Psoas muscle (tissue), 8 donors: ENCODE measurements around the gene MED14. TPM values are rescaled to one million over a fixed set of nuclear protein-coding genes. Genes with fewer than 3 reads are reported as not detected.
A peak's percentile ranks its signal among the peaks of the same experiment; 100 is the strongest.

Source experiments
- ATAC-seq, 4 donors: fragments of 200-7000 bp; cut with Tn5 transposase; one replicate each; pipeline ENCODE4 v1.9.1; 2020; ENCODE audit warnings: moderate library complexity in 3 of 4, mild to moderate bottlenecking in 2 of 4
- DNase-seq, 2 donors: peaks; one replicate each; pipeline ENCODE4 v3.0.0-alpha.2; 2020
- H3K27ac ChIP-seq: fragments of 200-600 bp; one replicate; pipeline ENCODE4 v1.8.0; 2022
- H3K27me3 ChIP-seq, 3 donors: fragments of 200-600 bp in 1 of 3; one replicate each; pipeline versions ENCODE4 v1.6.1 to v1.8.0; 2013 to 2022; ENCODE audit warnings: low read length in 2 of 3, mild to moderate bottlenecking in 2 of 3, moderate library complexity in 1 of 3; ENCODE audit not compliant: insufficient read depth in 3 of 3
- H3K36me3 ChIP-seq, 2 donors: fragments of 200-600 bp in 1 of 2; one replicate each; pipeline versions ENCODE4 v1.6.1 to v1.8.0; 2013 to 2022; ENCODE audit warnings: low read depth in 1 of 2, mild to moderate bottlenecking in 1 of 2, moderate library complexity in 1 of 2; ENCODE audit not compliant: insufficient read depth in 1 of 2
- H3K4me1 ChIP-seq: fragments of 200-600 bp; one replicate; pipeline ENCODE4 v1.8.0; 2022
- H3K4me3 ChIP-seq: fragments of 200-600 bp; one replicate; pipeline ENCODE4 v1.8.0; 2022; ENCODE audit warnings: mild to moderate bottlenecking
- H3K9me3 ChIP-seq: fragments of 200-600 bp; one replicate; pipeline ENCODE4 v1.8.0; 2022
- WGBS, 3 donors: extraction: QIAGEN DNeasy Blood & Tissue Kit; methylation state at CpG; one replicate each; pipeline versions ENCODE4 v1.1.6 to v1.1.7; 2013; 5-methylcytosine and 5-hydroxymethylcytosine counted together
- intact Hi-C, 2 donors: fragments of 100-400 bp; cut with DNase I; formaldehyde crosslinking; loops; one replicate each; pipeline versions ENCODE4 v1.11.0 to v1.14.2; 2022
- polyA plus RNA-seq, 3 donors: library from polyadenylated mRNA; stranded (reverse); fragments of 200-250 nt; gene quantifications; one replicate each; pipeline ENCODE4 v1.2.3, GENCODE V29; 2013
- total RNA-seq, 4 donors: library from RNA; stranded (reverse); fragmentation: NEBNext Ultra II Directional in 2 of 4; extraction: Animal tissue kit (Norgen Biotek cat#: 25700) in 2 of 4; gene quantifications; one replicate each; pipeline versions ENCODE4 v1.2.1 to v1.2.4, GENCODE V29; 2021 to 2023
- TF ChIP-seq, protein P1 (sequence below): fragments of 200-600 bp; IDR thresholded peaks from one replicate; pipeline ENCODE4 v1.8.0; 2022; ENCODE audit warnings: antibody characterized with exemption
- donor health status: healthy with polysubstance abuse.
- donor health status: DM: no; HTN: no; CAD: no; lungs with moderate emphysema.
- donor health status: Bipolar disorder and iron deficiency.
- donor health status: healthy.
- donor health status: DM: yes; HTN: yes; CAD: no.
- donor health status: DM: no; HTN: no; CAD: no.
- donor health status: DM: no; HTN: no; CAD: no.
- donor health status: DM: yes; HTN: yes; CAD: no.

The MED14 gene
- total and polyA plus RNA-seq, 7 donors = 10.7 to 63.2 (median 46.6) TPM

DNA sequence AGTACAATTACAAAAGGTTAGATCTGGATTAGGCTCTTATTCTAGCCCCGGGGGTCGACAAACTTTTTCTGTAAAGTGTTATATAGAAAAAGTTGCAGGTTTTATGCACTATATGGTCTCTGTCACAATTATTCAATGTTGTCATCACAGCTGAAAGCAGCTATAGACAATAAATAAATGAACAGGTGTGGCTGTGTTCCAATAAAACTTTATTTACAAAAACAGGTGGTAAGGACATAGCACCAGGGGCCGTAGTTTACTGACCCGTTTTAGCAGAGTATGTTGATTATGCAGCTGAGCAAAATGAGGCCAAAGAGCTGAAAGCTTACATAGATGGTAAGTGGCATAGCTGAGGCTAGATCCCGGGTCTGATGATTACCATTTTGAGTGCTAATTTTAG lies 75.0 kb downstream of the MED14 start:
- H3K9me3 ChIP-seq = no peaks in the 10 kb centered on the region
- no peak for DNase-seq
- intact Hi-C loops = no loop called here
- no peaks in the 10 kb centered on the region for H3K27me3 ChIP-seq
- 74 to 83% (median 75%) methylated on average over 5 of the region's 5 CpGs for WGBS, 3 donors
- H3K36me3 ChIP-seq = peaks cover 0 to 81% of the 10 kb centered on the region in 2 donors
- TF ChIP-seq, protein P1, sequence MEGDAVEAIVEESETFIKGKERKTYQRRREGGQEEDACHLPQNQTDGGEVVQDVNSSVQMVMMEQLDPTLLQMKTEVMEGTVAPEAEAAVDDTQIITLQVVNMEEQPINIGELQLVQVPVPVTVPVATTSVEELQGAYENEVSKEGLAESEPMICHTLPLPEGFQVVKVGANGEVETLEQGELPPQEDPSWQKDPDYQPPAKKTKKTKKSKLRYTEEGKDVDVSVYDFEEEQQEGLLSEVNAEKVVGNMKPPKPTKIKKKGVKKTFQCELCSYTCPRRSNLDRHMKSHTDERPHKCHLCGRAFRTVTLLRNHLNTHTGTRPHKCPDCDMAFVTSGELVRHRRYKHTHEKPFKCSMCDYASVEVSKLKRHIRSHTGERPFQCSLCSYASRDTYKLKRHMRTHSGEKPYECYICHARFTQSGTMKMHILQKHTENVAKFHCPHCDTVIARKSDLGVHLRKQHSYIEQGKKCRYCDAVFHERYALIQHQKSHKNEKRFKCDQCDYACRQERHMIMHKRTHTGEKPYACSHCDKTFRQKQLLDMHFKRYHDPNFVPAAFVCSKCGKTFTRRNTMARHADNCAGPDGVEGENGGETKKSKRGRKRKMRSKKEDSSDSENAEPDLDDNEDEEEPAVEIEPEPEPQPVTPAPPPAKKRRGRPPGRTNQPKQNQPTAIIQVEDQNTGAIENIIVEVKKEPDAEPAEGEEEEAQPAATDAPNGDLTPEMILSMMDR = no peak
- H3K4me3 ChIP-seq = no peak overlapping the region
- no peak for ATAC-seq
- H3K27ac ChIP-seq = no peak overlapping the region
- no peaks in the 10 kb centered on the region for H3K4me1 ChIP-seq

DNA sequence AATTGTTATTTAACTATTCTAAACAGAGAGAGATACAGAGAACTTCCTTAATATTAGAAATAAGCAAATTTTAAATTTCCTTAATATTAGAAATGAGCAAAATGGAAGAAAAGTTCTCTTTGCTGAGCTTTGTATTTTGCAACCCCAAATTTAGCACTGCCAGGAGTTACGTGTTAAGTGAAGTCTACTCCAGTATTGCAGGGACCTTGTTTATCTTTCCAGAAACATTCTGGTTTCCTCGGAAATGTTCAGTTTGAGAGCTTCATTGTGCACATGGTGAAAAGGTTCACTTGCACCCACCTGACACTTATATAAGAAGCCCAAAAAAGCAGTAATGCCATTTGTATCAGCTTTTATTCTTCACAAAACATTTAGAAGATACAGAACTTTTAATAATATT lies 81.8 kb downstream of the MED14 start:
- peaks cover 10% of the 10 kb centered on the region for H3K4me1 ChIP-seq
- 24 to 51% (median 46%) methylated on average over 2 of the region's 2 CpGs for WGBS, 3 donors
- H3K36me3 ChIP-seq = peaks cover 2 to 36% of the 10 kb centered on the region in 2 donors
- TF ChIP-seq, protein P1 = no peak
- H3K9me3 ChIP-seq = no peaks in the 10 kb centered on the region
- ATAC-seq (no peak), DNase-seq (no peak)
- H3K27ac ChIP-seq = no peak overlapping the region
- no peaks in the 10 kb centered on the region for H3K27me3 ChIP-seq
- intact Hi-C loops = loop anchor here (5.0 to 10.0 kb wide), 4 partner anchors 139 to 601 kb away; no protein-coding TSS in a partner anchor
- no peak overlapping the region for H3K4me3 ChIP-seq

DNA sequence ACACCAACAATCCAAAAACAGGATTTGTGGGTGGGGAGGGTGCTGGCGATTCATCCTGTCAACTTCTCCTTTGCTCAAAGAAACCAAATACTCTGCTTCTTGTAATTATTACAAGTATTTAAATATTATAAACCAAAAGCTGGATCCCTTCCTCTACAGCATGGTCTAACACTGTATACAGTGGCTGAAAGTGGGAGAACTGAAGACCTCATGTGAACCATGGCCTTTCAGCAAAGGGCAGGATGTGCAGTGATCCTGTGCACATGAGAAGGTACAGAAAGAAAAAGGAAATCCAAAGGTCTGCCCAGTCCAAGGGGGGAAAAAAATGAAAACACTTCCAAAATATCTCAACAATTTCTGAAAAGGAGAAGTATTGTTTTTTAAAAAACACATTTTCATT lies 82.7 kb downstream of the MED14 start:
- TF ChIP-seq, protein P1 = no peak

DNA sequence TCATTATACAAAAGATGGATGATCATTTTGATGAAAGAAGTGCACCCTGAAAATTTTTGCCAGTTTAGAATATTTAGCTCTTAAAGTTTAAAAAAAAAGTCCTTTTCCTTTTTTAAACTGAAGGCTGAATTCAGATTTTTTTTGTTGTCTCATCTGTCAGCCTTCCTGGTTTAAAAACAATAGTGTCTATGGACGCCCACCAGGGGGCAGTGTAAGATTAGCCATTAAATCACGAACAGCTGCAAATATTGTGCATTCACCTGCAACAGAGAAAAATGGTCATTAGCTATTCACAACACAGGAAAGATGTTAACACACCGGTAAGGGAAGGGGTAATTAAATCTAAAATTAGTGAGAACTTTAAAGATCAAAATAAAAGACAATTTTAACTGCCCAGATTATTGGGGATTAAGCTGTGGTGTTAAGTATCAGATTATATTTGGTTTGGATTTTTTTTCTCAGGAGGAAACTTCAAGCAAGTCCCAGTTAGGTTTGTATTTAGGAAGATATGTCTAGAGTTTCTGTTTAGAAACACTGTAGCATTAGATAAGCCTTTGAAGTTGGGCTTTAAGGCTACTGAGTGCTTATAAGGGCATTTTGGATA lies 83.6 kb downstream of the MED14 start:
- Histone ChIP-seq H3K27ac (peak overlapping the region; percentile 51), H3K36me3 (peaks cover 2 to 18% of the 10 kb centered on the region in 2 donors), H3K4me3 (no peak overlapping the region), H3K4me1 (peaks cover 13% of the 10 kb centered on the region), H3K27me3 (no peaks in the 10 kb centered on the region), H3K9me3 (no peaks in the 10 kb centered on the region)
- WGBS, 3 donors = 0% methylated on average over 3 of the region's 3 CpGs
- ATAC-seq (peak in 2 of 4 donors; percentile 29 to 42), DNase-seq (peak; percentile 52 to 67)
- TF ChIP-seq, protein P1 = peak; percentile 91
- intact Hi-C loops = loop anchor here (2.0 to 10.0 kb wide), 5 partner anchors 141 to 603 kb away; no protein-coding TSS in a partner anchor

More for the DNA sequence above, 82.7 kb downstream of the MED14 start:
- Histone ChIP-seq H3K27ac (no peak overlapping the region), H3K4me1 (peaks cover 13% of the 10 kb centered on the region), H3K4me3 (no peak overlapping the region), H3K27me3 (no peaks in the 10 kb centered on the region), H3K9me3 (no peaks in the 10 kb centered on the region), H3K36me3 (peaks cover 2 to 28% of the 10 kb centered on the region in 2 donors)
- ATAC-seq (peak in 1 of 4 donors; percentile 37), DNase-seq (no peak)
- intact Hi-C loops = loop anchor here (5.0 to 10.0 kb wide), 4 partner anchors 140 to 602 kb away; no protein-coding TSS in a partner anchor
- 52 to 78% (median 63%) methylated on average over 1 of the region's 1 CpG for WGBS, 3 donors
